Neural cell (in vitro differentiated cells): Measurements from ENCODE around the gene TNFAIP8L1. TPM values are rescaled to one million over a fixed set of nuclear protein-coding genes. Genes with fewer than 3 reads are reported as not detected.

Experiments
- H2AFZ ChIP-seq: fragments of 200-600, 300-800 bp; sonication (generic), shearing (Covaris generic); 2 replicates; pipeline ENCODE4 v1.6.0; 2014; ENCODE audit warnings: low read depth, mild to moderate bottlenecking, antibody characterized with exemption, low read length, moderate library complexity
- H3F3A ChIP-seq: fragments of 200-600 bp; shearing (Covaris generic); 2 replicates; pipeline ENCODE4 v1.6.1; 2016; ENCODE audit warnings: mild to moderate bottlenecking, moderate library complexity, mixed read lengths, antibody characterized with exemption, low read length; ENCODE audit not compliant: insufficient read depth, poor library complexity, severe bottlenecking
- H3K27ac ChIP-seq: fragments of 200-600, 300-800 bp; sonication (generic), shearing (Covaris generic); 2 replicates; pipeline ENCODE4 v1.5.1; 2014; ENCODE audit warnings: mild to moderate bottlenecking, low read length, moderate library complexity
- H3K27me3 ChIP-seq: fragments of 300-800, 200-600 bp; sonication (generic), shearing (Covaris generic); 2 replicates; pipeline ENCODE4 v1.6.0; 2014; ENCODE audit warnings: mild to moderate bottlenecking, low read depth, low read length, moderate library complexity; ENCODE audit not compliant: insufficient read depth
- H3K36me3 ChIP-seq: fragments of 300-800, 200-600 bp; sonication (generic), shearing (Covaris generic); 2 replicates; pipeline ENCODE4 v1.5.1; 2014; ENCODE audit warnings: mild to moderate bottlenecking, antibody characterized with exemption, low read length, moderate library complexity; ENCODE audit not compliant: insufficient read depth
- H3K4me2 ChIP-seq: fragments of 300-800, 200-600 bp; sonication (generic), shearing (Covaris generic); 2 replicates; pipeline ENCODE4 v1.6.0; 2014; ENCODE audit warnings: mild to moderate bottlenecking, low read length
- H3K4me3 ChIP-seq: fragments of 300-800, 200-600 bp; sonication (generic), shearing (Covaris generic); 2 replicates; pipeline ENCODE4 v1.5.1; 2014; ENCODE audit warnings: mild to moderate bottlenecking, low read length, moderate library complexity
- H3K79me2 ChIP-seq: fragments of 200-600 bp; shearing (Covaris generic); replicated peaks from 2 replicates; pipeline ENCODE4 v1.6.0; 2014; ENCODE audit warnings: mild to moderate bottlenecking, low read length, moderate library complexity; ENCODE audit not compliant: insufficient read depth
- H3K9ac ChIP-seq: fragments of 300-800, 200-600 bp; sonication (generic), shearing (Covaris generic); 2 replicates; pipeline ENCODE4 v1.6.1; 2016; ENCODE audit warnings: mild to moderate bottlenecking, low read length, mixed read lengths
- H3K9me2 ChIP-seq: fragments of 200-600 bp; shearing (Covaris generic); 2 replicates; pipeline ENCODE4 v1.6.1; 2016; ENCODE audit warnings: mild to moderate bottlenecking, low read length, mixed read lengths; ENCODE audit not compliant: insufficient read depth
- H3K9me3 ChIP-seq: fragments of 200-600, 300-800 bp; sonication (generic), shearing (Covaris generic); 2 replicates; pipeline ENCODE4 v1.6.1; 2016; ENCODE audit warnings: mild to moderate bottlenecking, mixed run types, low read length, moderate library complexity, mixed read lengths
- H4K20me1 ChIP-seq: fragments of 200-600 bp; shearing (Covaris generic); 2 replicates; pipeline ENCODE4 v1.6.1; 2016; ENCODE audit warnings: mild to moderate bottlenecking, mixed run types; ENCODE audit not compliant: insufficient read depth
- EP300 ChIP-seq: fragments of 450-650 bp; conservative IDR thresholded peaks from 2 replicates; pipeline ENCODE4 v1.6.1; 2014; ENCODE audit warnings: antibody characterized with exemption, mild to moderate bottlenecking, moderate library complexity; ENCODE audit not compliant: poor library complexity, severe bottlenecking
- EZH2 ChIP-seq: fragments of 200-600, 300-800 bp; shearing (Covaris generic), sonication (generic); IDR thresholded peaks from 2 replicates; pipeline ENCODE4 v1.6.1; 2014; ENCODE audit warnings: antibody characterized with exemption, low read length, borderline replicate concordance, mild to moderate bottlenecking; ENCODE audit not compliant: insufficient read depth, poor library complexity, severe bottlenecking
- MXI1 ChIP-seq: fragments of 450-650 bp; conservative IDR thresholded peaks from 2 replicates; pipeline ENCODE4 v1.6.1; 2014; ENCODE audit warnings: antibody characterized with exemption, mild to moderate bottlenecking; ENCODE audit not compliant: poor library complexity, severe bottlenecking
- POLR2AphosphoS5 ChIP-seq: IDR thresholded peaks from 2 replicates; pipeline ENCODE4 v1.6.1; 2012
- RAD21 ChIP-seq: fragments of 450-650 bp; conservative IDR thresholded peaks from 2 replicates; pipeline ENCODE4 v1.6.1; 2014; ENCODE audit warnings: antibody characterized with exemption, mild to moderate bottlenecking, moderate library complexity
- SMC3 ChIP-seq: fragments of 450-650 bp; conservative IDR thresholded peaks from 2 replicates; pipeline ENCODE4 v1.6.1; 2014; ENCODE audit warnings: antibody characterized with exemption, mild to moderate bottlenecking, moderate library complexity; ENCODE audit not compliant: poor library complexity
- TAF1 ChIP-seq: IDR thresholded peaks from 2 replicates; pipeline ENCODE4 v1.6.1; 2012; ENCODE audit warnings: low read depth
- polyA plus RNA-seq: library from polyadenylated mRNA; depleted of rRNA; stranded (reverse); fragments of >200 nt; gene quantifications from 2 replicates; pipeline ENCODE4 v1.2.3, GENCODE V29; 2014
- TF ChIP-seq, protein P1 (sequence below): fragments of 450-650 bp; IDR thresholded peaks from 2 replicates; pipeline ENCODE4 v1.5.1; 2014; ENCODE audit warnings: antibody characterized with exemption, mild to moderate bottlenecking, moderate library complexity; ENCODE audit not compliant: poor library complexity, severe bottlenecking
- TF ChIP-seq, protein P2 (sequence below): IDR thresholded peaks from 2 replicates; pipeline ENCODE4 v1.6.1; 2012; ENCODE audit warnings: borderline replicate concordance

Gene TNFAIP8L1
- polyA plus RNA-seq, 1 donor from 2014 or later, result 0.99 TPM

DNA sequence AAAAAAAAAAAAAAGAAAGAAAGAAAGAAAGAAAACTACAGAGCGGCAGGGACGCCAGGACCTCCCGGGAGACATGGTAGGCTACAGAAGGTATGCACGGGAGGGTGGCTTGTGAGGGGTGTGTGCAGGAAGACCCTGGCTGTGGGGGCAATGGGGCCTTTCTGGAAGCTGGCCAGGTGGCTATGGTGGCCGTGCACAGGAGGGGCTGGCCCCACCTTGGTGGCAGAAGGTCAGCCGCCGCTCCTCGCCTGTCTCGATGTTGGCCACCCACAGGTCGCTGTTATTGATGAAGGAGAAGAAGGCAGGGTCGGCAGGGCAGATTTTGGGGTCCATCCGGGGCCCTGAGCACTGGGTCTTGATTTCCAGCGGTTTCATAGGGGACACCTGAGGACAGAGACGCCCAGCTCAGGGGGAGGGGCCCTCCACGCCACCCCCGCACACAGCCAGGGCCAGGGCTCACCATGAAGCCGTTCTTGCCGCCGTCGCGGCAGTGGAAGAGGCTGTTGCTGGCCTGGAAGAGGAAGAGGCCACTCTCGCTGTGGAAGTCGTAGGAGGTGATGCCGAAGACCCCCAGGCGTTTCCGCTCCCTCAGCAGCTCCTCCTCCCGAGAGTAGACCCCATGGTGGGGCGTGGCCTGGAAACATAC, 64.5 kb downstream of the TNFAIP8L1 start:
- H3K9me3 ChIP-seq, result no peaks in the 10 kb centered on the region
- H4K20me1 ChIP-seq, result no peaks in the 10 kb centered on the region
- H3K27ac ChIP-seq, result no peak overlapping the region
- H2AFZ ChIP-seq, result no peak overlapping the region
- H3K4me2 ChIP-seq, result no peak overlapping the region
- H3K79me2 ChIP-seq, result no peaks in the 10 kb centered on the region
- H3K9ac ChIP-seq, result no peak overlapping the region
- H3F3A ChIP-seq, result no peaks in the 10 kb centered on the region
- TF ChIP-seq RAD21 (no peak), EZH2 (no peak), POLR2AphosphoS5 (no peak), TAF1 (no peak)
- TF ChIP-seq, protein P1, sequence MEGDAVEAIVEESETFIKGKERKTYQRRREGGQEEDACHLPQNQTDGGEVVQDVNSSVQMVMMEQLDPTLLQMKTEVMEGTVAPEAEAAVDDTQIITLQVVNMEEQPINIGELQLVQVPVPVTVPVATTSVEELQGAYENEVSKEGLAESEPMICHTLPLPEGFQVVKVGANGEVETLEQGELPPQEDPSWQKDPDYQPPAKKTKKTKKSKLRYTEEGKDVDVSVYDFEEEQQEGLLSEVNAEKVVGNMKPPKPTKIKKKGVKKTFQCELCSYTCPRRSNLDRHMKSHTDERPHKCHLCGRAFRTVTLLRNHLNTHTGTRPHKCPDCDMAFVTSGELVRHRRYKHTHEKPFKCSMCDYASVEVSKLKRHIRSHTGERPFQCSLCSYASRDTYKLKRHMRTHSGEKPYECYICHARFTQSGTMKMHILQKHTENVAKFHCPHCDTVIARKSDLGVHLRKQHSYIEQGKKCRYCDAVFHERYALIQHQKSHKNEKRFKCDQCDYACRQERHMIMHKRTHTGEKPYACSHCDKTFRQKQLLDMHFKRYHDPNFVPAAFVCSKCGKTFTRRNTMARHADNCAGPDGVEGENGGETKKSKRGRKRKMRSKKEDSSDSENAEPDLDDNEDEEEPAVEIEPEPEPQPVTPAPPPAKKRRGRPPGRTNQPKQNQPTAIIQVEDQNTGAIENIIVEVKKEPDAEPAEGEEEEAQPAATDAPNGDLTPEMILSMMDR, result no peak
- no peaks in the 10 kb centered on the region for H3K9me2 ChIP-seq
- no peak overlapping the region for H3K4me3 ChIP-seq
- H3K27me3 ChIP-seq, result no peaks in the 10 kb centered on the region
- no peaks in the 10 kb centered on the region for H3K36me3 ChIP-seq

DNA sequence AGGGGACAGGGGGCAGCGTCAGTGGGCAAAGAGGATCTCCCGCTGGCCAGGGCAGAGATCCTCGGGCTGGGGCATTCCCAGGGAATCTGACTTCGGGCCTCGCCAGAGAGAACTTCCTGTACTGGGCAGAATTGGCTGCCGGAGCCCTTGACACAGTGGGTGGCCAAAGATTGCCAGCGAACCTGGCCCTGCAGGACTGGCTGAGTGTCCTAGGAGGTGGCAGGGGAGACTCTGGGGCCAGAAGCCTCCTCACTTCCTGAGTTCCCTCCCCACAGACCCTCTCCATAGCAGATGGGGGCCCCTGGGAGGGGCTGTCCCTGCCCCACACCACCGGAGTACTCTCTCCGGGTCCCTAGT, 65.0 kb downstream of the TNFAIP8L1 start:
- no peaks in the 10 kb centered on the region for H3K36me3 ChIP-seq
- no peak for TF ChIP-seq RAD21
- TF ChIP-seq EZH2, result no peak
- no peak for TF ChIP-seq TAF1
- TF ChIP-seq MXI1, result no peak
- TF ChIP-seq, protein P2, sequence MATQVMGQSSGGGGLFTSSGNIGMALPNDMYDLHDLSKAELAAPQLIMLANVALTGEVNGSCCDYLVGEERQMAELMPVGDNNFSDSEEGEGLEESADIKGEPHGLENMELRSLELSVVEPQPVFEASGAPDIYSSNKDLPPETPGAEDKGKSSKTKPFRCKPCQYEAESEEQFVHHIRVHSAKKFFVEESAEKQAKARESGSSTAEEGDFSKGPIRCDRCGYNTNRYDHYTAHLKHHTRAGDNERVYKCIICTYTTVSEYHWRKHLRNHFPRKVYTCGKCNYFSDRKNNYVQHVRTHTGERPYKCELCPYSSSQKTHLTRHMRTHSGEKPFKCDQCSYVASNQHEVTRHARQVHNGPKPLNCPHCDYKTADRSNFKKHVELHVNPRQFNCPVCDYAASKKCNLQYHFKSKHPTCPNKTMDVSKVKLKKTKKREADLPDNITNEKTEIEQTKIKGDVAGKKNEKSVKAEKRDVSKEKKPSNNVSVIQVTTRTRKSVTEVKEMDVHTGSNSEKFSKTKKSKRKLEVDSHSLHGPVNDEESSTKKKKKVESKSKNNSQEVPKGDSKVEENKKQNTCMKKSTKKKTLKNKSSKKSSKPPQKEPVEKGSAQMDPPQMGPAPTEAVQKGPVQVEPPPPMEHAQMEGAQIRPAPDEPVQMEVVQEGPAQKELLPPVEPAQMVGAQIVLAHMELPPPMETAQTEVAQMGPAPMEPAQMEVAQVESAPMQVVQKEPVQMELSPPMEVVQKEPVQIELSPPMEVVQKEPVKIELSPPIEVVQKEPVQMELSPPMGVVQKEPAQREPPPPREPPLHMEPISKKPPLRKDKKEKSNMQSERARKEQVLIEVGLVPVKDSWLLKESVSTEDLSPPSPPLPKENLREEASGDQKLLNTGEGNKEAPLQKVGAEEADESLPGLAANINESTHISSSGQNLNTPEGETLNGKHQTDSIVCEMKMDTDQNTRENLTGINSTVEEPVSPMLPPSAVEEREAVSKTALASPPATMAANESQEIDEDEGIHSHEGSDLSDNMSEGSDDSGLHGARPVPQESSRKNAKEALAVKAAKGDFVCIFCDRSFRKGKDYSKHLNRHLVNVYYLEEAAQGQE, result no peak
- TF ChIP-seq, protein P1, result no peak
- no peak for TF ChIP-seq POLR2AphosphoS5
- TF ChIP-seq SMC3, result no peak
- no peak for TF ChIP-seq EP300
- H3F3A ChIP-seq, result no peaks in the 10 kb centered on the region
- H3K4me3 ChIP-seq, result no peak overlapping the region
- H3K27ac ChIP-seq, result no peak overlapping the region
- H2AFZ ChIP-seq, result no peak overlapping the region
- no peak overlapping the region for H3K4me2 ChIP-seq
- H3K79me2 ChIP-seq, result no peaks in the 10 kb centered on the region
- no peaks in the 10 kb centered on the region for H3K27me3 ChIP-seq
- no peaks in the 10 kb centered on the region for H3K9me2 ChIP-seq
- no peaks in the 10 kb centered on the region for H4K20me1 ChIP-seq
- no peak overlapping the region for H3K9ac ChIP-seq
- no peaks in the 10 kb centered on the region for H3K9me3 ChIP-seq

Other genes with a start within 250 kb of the TNFAIP8L1 start
- gene SH3GL1, start 239.0 kb upstream of the TNFAIP8L1 start, polyA plus RNA-seq, result 25.2 and 28.6 TPM in 2 replicates
- gene CHAF1A, start 236.9 kb upstream of the TNFAIP8L1 start, polyA plus RNA-seq, result 3.1 and 9.4 TPM in 2 replicates
- 102 and 122 TPM in 2 replicates for gene UBXN6, start 181.7 kb upstream of the TNFAIP8L1 start, polyA plus RNA-seq
- gene HDGFL2, start 167.2 kb upstream of the TNFAIP8L1 start, polyA plus RNA-seq, result 79.7 and 89.1 TPM in 2 replicates
- not detected in 2 replicates for gene PLIN4, start 121.0 kb upstream of the TNFAIP8L1 start, polyA plus RNA-seq
- 1.0 and 1.3 TPM in 2 replicates for gene PLIN5, start 104.3 kb upstream of the TNFAIP8L1 start, polyA plus RNA-seq
- gene LRG1, start 99.5 kb upstream of the TNFAIP8L1 start, polyA plus RNA-seq, result not detected in 2 replicates
- gene SEMA6B, start 79.8 kb upstream of the TNFAIP8L1 start, polyA plus RNA-seq, result 21.6 and 27.1 TPM in 2 replicates
- gene MYDGF, start 30.8 kb downstream of the TNFAIP8L1 start, polyA plus RNA-seq, result 73.2 and 92.7 TPM in 2 replicates
- 11.7 and 34.9 TPM in 2 replicates for gene DPP9, start 84.3 kb downstream of the TNFAIP8L1 start, polyA plus RNA-seq
- gene FEM1A, start 152.2 kb downstream of the TNFAIP8L1 start, polyA plus RNA-seq, result 8.7 and 9.4 TPM in 2 replicates
- gene TICAM1, start 192.2 kb downstream of the TNFAIP8L1 start, polyA plus RNA-seq, result not detected in 2 replicates
- 0.71 and 1.7 TPM in 2 replicates for gene PLIN3, start 228.2 kb downstream of the TNFAIP8L1 start, polyA plus RNA-seq